ENCODE measurements around the gene INF2. TPM values are rescaled to one million over a fixed set of nuclear protein-coding genes. Genes with fewer than 3 reads are reported as not detected.

Gene INF2
- total RNA-seq, 3 donors from 2014 or later, result 132 to 216 (median 176) TPM

DNA sequence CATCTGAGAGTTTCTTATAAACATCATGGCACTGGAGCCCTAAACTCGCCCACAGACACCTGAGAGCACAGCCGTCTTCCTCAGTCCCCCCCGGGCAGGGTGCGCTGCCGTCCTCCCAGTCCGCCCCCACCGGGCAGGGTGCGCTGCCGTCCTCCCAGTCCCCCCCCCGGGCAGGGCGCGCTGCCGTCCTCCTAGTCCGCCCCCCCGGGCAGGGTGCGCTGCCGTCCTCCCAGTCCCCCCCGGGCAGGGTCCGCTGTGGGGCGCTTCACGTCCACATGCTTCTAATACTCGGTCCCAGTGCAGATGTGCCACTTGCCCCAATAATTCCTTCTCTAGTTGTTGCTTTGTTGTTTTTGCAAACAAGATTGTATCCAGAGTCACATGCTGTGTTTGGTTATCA, 27.7 kb downstream of the INF2 start:
- intact Hi-C loops (cut with DNase I, micrococcal nuclease), result no loop called here
- Histone ChIP-seq H3K36me3 (ENCODE audit: low read depth) (peaks cover 7% of the 10 kb centered on the region), H3K4me3 (no peak overlapping the region), H3K4me1 (ENCODE audit: low read depth) (no peaks in the 10 kb centered on the region), H3K9me3 (no peaks in the 10 kb centered on the region)
- ATAC-seq, result no peak
- DNase-seq, result no peak
- TF ChIP-seq, protein P1, sequence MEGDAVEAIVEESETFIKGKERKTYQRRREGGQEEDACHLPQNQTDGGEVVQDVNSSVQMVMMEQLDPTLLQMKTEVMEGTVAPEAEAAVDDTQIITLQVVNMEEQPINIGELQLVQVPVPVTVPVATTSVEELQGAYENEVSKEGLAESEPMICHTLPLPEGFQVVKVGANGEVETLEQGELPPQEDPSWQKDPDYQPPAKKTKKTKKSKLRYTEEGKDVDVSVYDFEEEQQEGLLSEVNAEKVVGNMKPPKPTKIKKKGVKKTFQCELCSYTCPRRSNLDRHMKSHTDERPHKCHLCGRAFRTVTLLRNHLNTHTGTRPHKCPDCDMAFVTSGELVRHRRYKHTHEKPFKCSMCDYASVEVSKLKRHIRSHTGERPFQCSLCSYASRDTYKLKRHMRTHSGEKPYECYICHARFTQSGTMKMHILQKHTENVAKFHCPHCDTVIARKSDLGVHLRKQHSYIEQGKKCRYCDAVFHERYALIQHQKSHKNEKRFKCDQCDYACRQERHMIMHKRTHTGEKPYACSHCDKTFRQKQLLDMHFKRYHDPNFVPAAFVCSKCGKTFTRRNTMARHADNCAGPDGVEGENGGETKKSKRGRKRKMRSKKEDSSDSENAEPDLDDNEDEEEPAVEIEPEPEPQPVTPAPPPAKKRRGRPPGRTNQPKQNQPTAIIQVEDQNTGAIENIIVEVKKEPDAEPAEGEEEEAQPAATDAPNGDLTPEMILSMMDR (IDR thresholded peaks at IDR 0.05), result no peak

DNA sequence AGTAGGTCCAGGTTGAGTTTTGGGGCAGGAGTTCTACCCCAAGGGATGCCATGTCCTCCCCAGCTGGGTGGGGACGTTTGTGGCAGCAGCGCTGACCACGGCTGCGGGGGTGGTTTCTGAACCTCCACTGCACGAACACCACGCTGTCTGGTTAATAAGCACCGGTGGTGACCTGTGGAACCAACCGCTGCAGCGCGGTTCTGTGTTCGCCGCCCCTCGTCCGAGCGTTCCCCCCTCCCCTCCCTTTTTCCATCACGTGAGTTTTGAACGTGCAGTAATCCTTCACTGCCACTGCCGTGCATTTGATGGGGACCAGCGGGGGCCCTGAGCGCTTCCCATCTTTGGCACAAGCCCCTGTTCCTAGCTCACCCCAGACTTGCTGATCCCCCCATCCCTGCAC, 28.2 kb downstream of the INF2 start:
- TF ChIP-seq, protein P1 (IDR thresholded peaks at IDR 0.05), result no peak
- H3K4me1 ChIP-seq (ENCODE audit: low read depth), result peaks cover 4% of the 10 kb centered on the region
- no peaks in the 10 kb centered on the region for H3K9me3 ChIP-seq
- intact Hi-C loops (cut with DNase I, micrococcal nuclease), result no loop called here
- no peak for ATAC-seq
- H3K36me3 ChIP-seq (ENCODE audit: low read depth), result peaks cover 7% of the 10 kb centered on the region
- no peak for DNase-seq
- no peak overlapping the region for H3K4me3 ChIP-seq

DNA sequence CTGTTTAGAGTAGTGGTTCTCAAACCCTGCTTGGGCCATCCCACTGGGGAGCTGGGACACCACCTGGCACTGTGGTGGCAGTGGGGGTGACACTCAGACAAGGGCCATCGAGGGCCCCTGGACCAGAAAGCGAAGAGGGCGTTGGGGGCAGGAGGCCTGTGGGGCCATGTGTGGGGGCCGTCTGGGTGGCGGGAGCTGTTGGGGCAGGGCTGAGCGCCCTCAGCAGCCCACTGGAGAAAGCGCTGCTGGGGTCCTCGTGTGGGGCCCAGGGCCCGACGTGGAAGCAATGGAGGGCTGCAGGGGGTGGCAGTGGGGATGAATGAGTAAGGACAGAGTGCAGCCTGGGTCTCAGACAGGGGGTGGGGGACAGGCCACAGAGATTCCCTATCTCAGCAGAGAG, 28.7 kb downstream of the INF2 start:
- Histone ChIP-seq H3K4me1 (ENCODE audit: low read depth) (peaks cover 9% of the 10 kb centered on the region), H3K4me3 (no peak overlapping the region), H3K9me3 (no peaks in the 10 kb centered on the region), H3K36me3 (ENCODE audit: low read depth) (peaks cover 7% of the 10 kb centered on the region)
- no peak for ATAC-seq
- DNase-seq, result no peak
- intact Hi-C loops (cut with DNase I, micrococcal nuclease), result no loop called here
- TF ChIP-seq, protein P1 (IDR thresholded peaks at IDR 0.05), result no peak

DNA sequence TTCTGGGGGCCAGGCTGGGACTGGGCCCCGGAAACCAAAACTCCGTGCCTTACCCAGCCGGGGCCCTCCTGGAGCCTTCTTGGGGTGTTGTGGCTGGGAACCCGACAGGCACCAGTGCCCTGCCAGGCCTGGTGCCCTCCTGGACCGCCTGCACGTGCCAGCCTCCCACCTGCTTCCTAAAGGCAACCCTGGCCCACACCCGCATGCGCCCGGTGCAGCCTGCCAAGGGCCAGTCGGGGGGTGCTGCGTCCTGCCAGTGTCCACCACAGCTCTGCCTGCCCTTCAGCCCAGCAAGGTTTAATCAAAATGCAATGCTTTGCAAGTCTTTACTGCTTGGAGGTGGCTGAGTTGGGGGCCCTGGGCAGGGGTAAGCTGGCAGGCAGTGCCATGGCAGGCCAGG, 29.5 kb downstream of the INF2 start:
- Histone ChIP-seq H3K36me3 (ENCODE audit: low read depth) (peaks cover 7% of the 10 kb centered on the region), H3K4me1 (ENCODE audit: low read depth) (peaks cover 15% of the 10 kb centered on the region), H3K9me3 (no peaks in the 10 kb centered on the region), H3K4me3 (no peak overlapping the region)
- intact Hi-C loops (cut with DNase I, micrococcal nuclease), result no loop called here
- DNase-seq, result no peak
- no peak for ATAC-seq
- TF ChIP-seq, protein P1 (IDR thresholded peaks at IDR 0.05), result no peak

DNA sequence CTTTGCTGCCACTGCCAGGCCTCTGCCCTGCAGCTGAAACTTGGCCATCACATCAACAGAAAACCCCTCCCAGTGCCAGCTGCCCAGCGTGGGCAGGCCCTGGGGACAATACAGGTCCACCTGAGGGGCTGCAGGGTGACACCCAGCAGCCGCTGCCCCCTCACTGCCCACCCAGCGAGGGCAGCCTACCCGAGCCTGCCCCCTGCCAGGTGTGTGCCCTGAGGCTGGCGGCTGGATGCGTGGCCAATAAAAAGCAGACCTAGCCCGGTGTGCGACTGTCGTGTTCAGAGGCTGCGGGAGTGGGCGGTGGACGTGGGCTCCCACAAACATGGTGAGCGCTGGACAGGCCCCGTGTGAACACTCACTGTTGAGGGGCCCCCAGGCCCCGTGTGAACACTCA, 29.9 kb downstream of the INF2 start:
- ATAC-seq, result no peak
- H3K9me3 ChIP-seq, result no peaks in the 10 kb centered on the region
- peaks cover 15% of the 10 kb centered on the region for H3K4me1 ChIP-seq (ENCODE audit: low read depth)
- H3K36me3 ChIP-seq (ENCODE audit: low read depth), result peaks cover 6% of the 10 kb centered on the region
- no peak overlapping the region for H3K4me3 ChIP-seq
- TF ChIP-seq, protein P1 (IDR thresholded peaks at IDR 0.05), result no peak
- intact Hi-C loops (cut with DNase I, micrococcal nuclease), result no loop called here
- DNase-seq, result no peak
